AG09319 (cell line): ENCODE data around the gene SLFN11.

ENCODE experiments used
- DNase-seq: peaks from one replicate; pipeline ENCODE4 v3.0.0-alpha.2; 2010; ENCODE audit warnings: low read depth; ENCODE audit errors: extremely low read depth
- CTCF ChIP-seq: IDR thresholded peaks from 2 replicates; pipeline ENCODE4 v1.5.1; 2011; ENCODE audit warnings: low read depth, mild to moderate bottlenecking, inconsistent platforms, low read length, moderate library complexity

SLFN11 gene

GRCh38 chr17:35373984-35374765 lies 754 bp upstream of the SLFN11 start:
- peak; percentile 61 for DNase-seq
- no peak for TF ChIP-seq CTCF

DNA sequence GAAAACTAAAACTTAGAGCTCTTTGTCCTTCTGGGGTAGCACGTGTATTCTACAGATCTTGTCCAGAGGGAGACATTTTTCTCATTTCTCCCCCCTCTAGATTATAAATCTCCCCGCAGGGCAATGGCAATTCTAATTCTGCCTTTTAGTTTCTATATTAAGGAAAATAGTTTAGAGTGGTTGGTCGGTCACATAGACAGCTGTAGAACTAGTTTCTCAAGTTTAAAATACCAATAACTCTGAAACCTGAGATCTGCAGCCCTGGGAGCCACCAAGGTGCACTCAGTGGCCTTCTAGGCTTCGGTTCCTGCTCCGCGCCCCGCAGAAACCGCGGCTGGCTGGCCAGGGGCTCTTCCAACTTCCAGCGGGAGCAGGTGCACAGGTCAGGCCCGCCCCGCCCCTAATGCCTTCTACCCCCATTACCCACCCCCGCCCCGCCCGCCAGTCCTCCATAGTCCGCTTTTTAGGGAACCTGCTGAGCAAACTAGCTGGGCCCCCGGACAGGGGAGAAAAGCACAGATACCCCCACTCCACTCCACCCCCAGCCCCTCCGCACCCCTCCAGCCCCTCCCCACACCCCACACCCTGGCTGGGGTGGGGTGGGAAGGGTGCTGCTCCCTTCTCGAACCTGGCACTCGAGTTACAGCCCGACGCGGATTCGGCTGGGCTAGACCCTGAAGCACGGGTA lies 431 bp downstream of the SLFN11 start:
- no peak for DNase-seq
- TF ChIP-seq CTCF, result no peak

DNA sequence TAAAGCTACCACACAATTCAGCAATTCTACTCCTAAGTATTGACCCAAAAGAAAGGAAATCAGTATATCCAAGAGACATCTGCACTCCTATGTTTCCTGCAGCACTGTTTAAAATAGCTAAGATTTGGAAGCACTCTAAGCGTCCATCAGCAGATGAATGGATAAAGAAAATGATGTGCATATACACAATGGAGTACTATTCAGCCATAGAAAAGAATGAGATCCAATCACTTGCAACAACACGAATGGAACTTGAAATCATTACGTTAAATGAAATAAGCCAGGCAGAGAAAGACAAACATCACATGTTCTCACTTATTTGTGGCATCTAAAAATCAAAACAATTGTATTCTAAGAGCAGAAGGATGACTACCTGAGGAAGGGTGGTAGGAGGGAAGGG lies 1.5 kb downstream of the SLFN11 start:
- no peak for DNase-seq
- TF ChIP-seq CTCF, result no peak

DNA sequence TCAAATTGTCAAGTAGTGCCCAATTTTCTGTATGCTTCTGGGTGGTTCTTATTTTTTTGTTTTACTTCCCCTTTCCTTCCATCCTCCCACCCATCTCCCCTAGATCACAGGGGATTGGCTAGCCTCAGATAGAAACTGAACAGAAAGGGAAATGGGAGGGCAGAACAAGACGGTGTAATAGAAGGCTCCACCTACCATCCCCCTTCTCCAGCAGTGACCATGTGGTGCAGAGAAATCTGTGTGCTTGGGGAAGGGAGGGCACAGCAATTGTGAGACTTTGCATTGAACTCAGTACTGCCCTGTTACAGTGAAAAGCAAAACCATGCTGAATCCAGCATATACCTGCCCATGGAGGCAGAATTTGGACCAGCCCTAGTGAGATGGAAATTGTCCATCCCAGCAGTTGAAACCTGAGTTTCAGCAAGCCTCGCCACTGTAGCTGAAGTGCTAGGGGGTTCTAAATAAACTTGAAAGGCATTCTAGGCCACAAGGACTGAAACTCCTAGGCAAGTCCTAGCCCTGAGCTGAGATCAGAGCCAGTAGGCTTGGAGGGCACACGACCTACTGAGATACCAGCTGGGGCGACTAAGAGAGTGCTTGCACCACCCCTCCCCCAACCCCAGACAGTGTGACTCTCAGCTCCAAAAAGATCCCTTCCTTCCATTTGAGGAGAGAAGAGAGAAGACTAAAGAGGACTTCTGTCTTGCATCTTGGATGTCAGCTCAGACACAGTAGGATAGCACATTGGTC lies 5.2 kb downstream of the SLFN11 start:
- TF ChIP-seq CTCF, result no peak
- no peak for DNase-seq

DNA sequence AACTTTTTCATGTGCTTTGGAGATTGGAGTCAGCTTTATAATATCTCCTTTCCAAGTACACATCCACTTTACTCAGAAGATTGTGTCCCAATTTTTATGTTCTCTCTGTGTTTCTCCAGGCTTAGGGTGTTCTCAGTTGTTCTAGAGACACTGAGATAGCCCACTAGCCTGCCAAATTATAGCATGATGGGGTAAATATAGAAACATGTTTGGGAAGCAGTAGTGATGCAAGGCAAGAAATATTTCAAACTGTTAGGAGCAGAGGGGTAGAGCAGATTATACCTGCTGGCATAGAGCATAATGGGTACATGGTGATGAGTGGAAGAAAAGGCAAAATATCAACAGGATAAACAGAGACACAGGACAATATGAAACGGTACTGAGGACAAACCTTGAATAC lies 12.4 kb downstream of the SLFN11 start:
- no peak for TF ChIP-seq CTCF
- no peak for DNase-seq

DNA sequence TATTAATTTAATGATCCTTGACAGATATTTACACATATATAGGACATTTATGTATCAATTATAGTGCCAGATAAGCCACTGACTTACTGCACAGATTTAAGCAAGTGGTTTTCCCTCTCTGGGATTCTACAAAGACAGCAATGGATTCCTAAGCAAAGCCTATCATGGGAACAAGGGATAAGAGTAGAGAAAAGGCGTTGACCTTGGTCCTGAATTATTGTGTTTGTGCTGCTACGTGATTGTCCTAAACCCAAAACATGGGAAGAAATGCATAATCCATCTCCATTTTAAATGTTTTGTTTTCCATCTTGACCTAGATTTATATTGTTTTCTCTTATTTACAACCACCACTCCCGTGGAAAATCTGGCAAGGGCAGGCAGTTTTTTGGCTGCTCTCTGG lies 14.0 kb downstream of the SLFN11 start:
- no peak for TF ChIP-seq CTCF
- DNase-seq, result no peak

DNA sequence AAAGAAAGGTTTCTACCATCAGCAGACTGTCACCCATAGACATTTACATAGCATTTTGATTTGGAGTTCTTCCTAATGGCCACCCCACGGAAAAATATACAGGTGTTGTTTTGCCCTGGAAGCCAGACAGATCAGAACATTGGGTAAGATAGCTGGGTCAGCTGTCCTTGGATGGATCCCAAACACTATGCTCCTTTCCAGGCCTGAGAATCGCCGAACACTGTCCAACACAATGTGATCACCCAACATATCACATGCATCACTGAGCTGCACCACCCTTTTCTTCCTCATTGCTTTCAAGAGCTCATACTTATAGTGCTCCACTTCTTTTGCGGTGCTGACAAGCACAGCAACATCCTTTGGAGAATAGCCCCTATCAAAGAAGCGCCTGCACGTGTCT lies 21.1 kb downstream of the SLFN11 start:
- DNase-seq, result no peak
- no peak for TF ChIP-seq CTCF
